A549 (cell line): ENCODE data around the gene RRBP1. TPM values are rescaled to one million over a fixed set of nuclear protein-coding genes. Genes with fewer than 3 reads are reported as not detected.
"Not testable (repeated sequence)": the region's sequence is repeated elsewhere in the genome, so short reads cannot be mapped to it uniquely, and the experiment has no call there.

Experiments
- ATAC-seq, 2 experiments: fragments of 200-7000 bp in 1 of 2; fragments of >200 bp in 1 of 2; cut with Nextera tagmentation in 1 of 2; cut with Tn5 transposase in 1 of 2; 3 replicates each; pipeline versions ENCODE4 v1.8.0 to v1.9.1; 2018 to 2020; ENCODE audit warnings: mild to moderate bottlenecking in 1 of 2, moderate library complexity in 1 of 2
- CTCF ChIA-PET: fragments of 300-600 bp; sonication (Branson Sonifier 250); formaldehyde crosslinking; extraction: SDS; loops from one replicate; lab custom pipeline; 2021; ENCODE audit warnings: antibody characterized with exemption, inconsistent platforms; lab: Yijun Ruan, JAX
- POLR2A ChIA-PET: fragments of 350-600 bp; formaldehyde crosslinking; extraction: SDS; loops from one replicate; lab custom pipeline; 2021; ENCODE audit warnings: antibody characterized with exemption, inconsistent platforms; lab: Yijun Ruan, JAX
- DNase-seq, 2 experiments: peaks; one replicate each; pipeline versions ENCODE4 v3.0.0 to v3.0.0-alpha.2; 2011 to 2016; ENCODE audit warnings: low read depth in 1 of 2, low spot score in 1 of 2
- FAIRE-seq: peaks from 2 replicates; lab custom pipeline; 2011; peaks lifted over from hg19 to GRCh38; lab: Jason Lieb, UNC
- H3K27ac ChIP-seq, 2 experiments: fragments of >200 bp; sonication (Bioruptor Twin); formaldehyde crosslinking; 3 replicates each; pipeline ENCODE4 v1.5.1; 2016 to 2017
- H3K4me1 ChIP-seq: fragments of >200 bp; sonication (Bioruptor Twin); formaldehyde crosslinking; 3 replicates; pipeline ENCODE4 v1.6.1; 2016
- H3K4me2 ChIP-seq: fragments of >200 bp; sonication (Bioruptor Twin); formaldehyde crosslinking; 3 replicates; pipeline ENCODE4 v1.6.1; 2016
- H3K4me3 ChIP-seq: fragments of >200 bp; sonication (Bioruptor Twin); formaldehyde crosslinking; 3 replicates; pipeline ENCODE4 v1.5.1; 2016
- H3K9me3 ChIP-seq: fragments of >200 bp; sonication (Bioruptor Twin); formaldehyde crosslinking; 3 replicates; pipeline ENCODE4 v1.6.1; 2016
- CHD2 ChIP-seq: fragments of 150-350 bp; IDR thresholded peaks from 2 replicates; pipeline ENCODE4 v1.6.1; 2014; ENCODE audit warnings: low read length; ENCODE audit not compliant: partially characterized antibody
- EHF ChIP-seq: fragments of 250-450 bp; sonication (Bioruptor Pico); IDR thresholded peaks from 2 replicates; pipeline ENCODE4 v1.5.0; 2020; ENCODE audit warnings: mild to moderate bottlenecking
- ESRRA ChIP-seq: fragments of 150-350 bp; IDR thresholded peaks from 2 replicates; pipeline ENCODE4 v1.6.1; 2014; ENCODE audit warnings: mild to moderate bottlenecking, low read length, borderline replicate concordance
- FOXS1 ChIP-seq: fragments of 250-450 bp; sonication (Bioruptor Pico); IDR thresholded peaks from 2 replicates; pipeline ENCODE4 v1.5.0; 2020; ENCODE audit warnings: mild to moderate bottlenecking, moderate library complexity
- GATA3 ChIP-seq: IDR thresholded peaks from 2 replicates; pipeline ENCODE4 v1.6.1; 2012; ENCODE audit warnings: borderline replicate concordance
- HEYL ChIP-seq: fragments of 250-450 bp; sonication (Bioruptor Pico); IDR thresholded peaks from 2 replicates; pipeline ENCODE4 v1.8.0; 2021; ENCODE audit warnings: mild to moderate bottlenecking, moderate library complexity
- HOXA7 ChIP-seq: fragments of 250-450 bp; sonication (Bioruptor Pico); IDR thresholded peaks from 2 replicates; pipeline ENCODE4 v1.5.0; 2020; ENCODE audit warnings: mild to moderate bottlenecking, moderate library complexity
- HOXB5 ChIP-seq: fragments of 250-450 bp; sonication (Bioruptor Pico); IDR thresholded peaks from 2 replicates; pipeline ENCODE4 v1.5.0; 2020; ENCODE audit warnings: mild to moderate bottlenecking, moderate library complexity
- KDM5A ChIP-seq: fragments of 200-600 bp; sonication (generic); IDR thresholded peaks from 2 replicates; pipeline ENCODE4 v1.6.1; 2016; ENCODE audit warnings: antibody characterized with exemption, mild to moderate bottlenecking
- NPAS2 ChIP-seq: fragments of 250-450 bp; sonication (Bioruptor Pico); IDR thresholded peaks from 2 replicates; pipeline ENCODE4 v1.8.0; 2022; ENCODE audit warnings: mild to moderate bottlenecking, moderate library complexity, borderline replicate concordance
- NR3C1 ChIP-seq: fragments of >200 bp; sonication (Bioruptor Twin); formaldehyde crosslinking; IDR thresholded peaks from 3 replicates; pipeline ENCODE4 v1.6.1; 2017
- POLR2A ChIP-seq: IDR thresholded peaks from 2 replicates; pipeline ENCODE4 v1.6.1; 2012; ENCODE audit warnings: mild to moderate bottlenecking, low read length
- RAD21 ChIP-seq, 2 experiments: fragments of >200 bp in 1 of 2; sonication (Bioruptor Twin) in 1 of 2; formaldehyde crosslinking in 1 of 2; IDR thresholded peaks in 1 of 2; conservative IDR thresholded peaks in 1 of 2; 2 replicates in 1 of 2; 3 replicates in 1 of 2; pipeline ENCODE4 v1.6.1; 2012 to 2018; ENCODE audit warnings: inconsistent platforms in 1 of 2
- RARB ChIP-seq: fragments of 250-450 bp; sonication (Bioruptor Pico); IDR thresholded peaks from 2 replicates; pipeline ENCODE4 v1.8.0; 2021; ENCODE audit warnings: mild to moderate bottlenecking, moderate library complexity
- TP53 ChIP-seq: fragments of 250-450 bp; sonication (Bioruptor Pico); IDR thresholded peaks from 2 replicates; pipeline ENCODE4 v1.5.0; 2021; ENCODE audit warnings: mild to moderate bottlenecking, moderate library complexity
- USF2 ChIP-seq: fragments of 450-650 bp; IDR thresholded peaks from 2 replicates; pipeline ENCODE4 v1.6.1; 2014; ENCODE audit warnings: antibody characterized with exemption
- WGBS: methylation state at CpG from one replicate; pipeline ENCODE4 v1.1.6; 2017; ENCODE audit errors: missing lambda C conversion rate; 5-methylcytosine and 5-hydroxymethylcytosine counted together
- polyA plus RNA-seq, 4 experiments: library from polyadenylated mRNA; depleted of rRNA in 3 of 4; stranded (reverse); fragments of >200 nt; fragmentation: RNase III in 1 of 4; extraction: RNeasy Plus Mini Kit Qiagen cat#74134 plus additional on column Dnase treatment in 1 of 4; gene quantifications; 2 replicates in 3 of 4; 3 replicates in 1 of 4; pipeline ENCODE4 v1.2.3, GENCODE V29; 2011 to 2017
- TF ChIP-seq, protein P1 (sequence below): fragments of >200 bp; sonication (Bioruptor Twin); formaldehyde crosslinking; IDR thresholded peaks from 3 replicates; pipeline ENCODE4 v1.6.1; 2016

Gene RRBP1
- polyA plus RNA-seq, 2 of the 4 experiments (the other 2 are of a cell fraction), result 51.6 to 79.6 TPM

DNA sequence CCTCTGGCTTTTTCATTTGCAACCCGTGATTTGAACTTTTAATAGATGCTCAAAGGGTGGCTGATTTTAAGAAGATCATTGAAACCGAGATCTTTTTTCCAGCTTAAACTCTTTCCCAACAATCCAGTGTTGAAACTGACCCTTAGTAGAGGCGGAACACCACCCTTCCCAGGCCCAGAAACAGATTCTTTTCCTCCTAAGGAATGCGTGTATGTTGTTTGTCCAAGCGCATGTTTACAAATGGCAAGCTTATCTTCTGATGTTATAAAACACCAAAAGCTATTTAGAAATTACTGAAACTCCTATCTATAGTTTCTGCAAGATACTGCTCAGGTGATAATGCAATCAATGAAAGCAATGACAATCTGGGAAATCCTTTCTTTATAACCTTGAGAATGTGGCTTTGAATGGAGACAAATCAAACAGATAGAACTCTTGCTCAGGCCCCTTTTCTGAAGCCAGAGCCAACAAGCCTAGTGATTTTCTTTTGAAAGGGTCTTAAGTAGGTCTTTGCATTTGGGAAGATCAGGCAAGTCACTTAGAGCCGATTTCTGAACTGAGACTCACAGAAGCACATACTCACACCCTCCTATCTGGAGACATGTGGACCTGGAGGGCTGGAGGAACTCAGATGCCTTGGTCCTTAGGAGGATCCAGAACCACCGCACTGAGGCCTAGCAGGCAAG lies 26.8 kb upstream of the RRBP1 start (continued):
- TF ChIP-seq HOXA7 (CRISPR knock-in tag) (no peak), NPAS2 (no peak), NR3C1 (no peak), RAD21 (conservative IDR thresholded peaks at IDR 0.05 in 1 of 2, IDR thresholded peaks at IDR 0.05 in 1 of 2) (no peak), USF2 (no peak), RARB (CRISPR knock-in tag) (no peak), HOXB5 (no peak), HEYL (CRISPR knock-in tag) (no peak), FOXS1 (CRISPR knock-in tag) (no peak)
- TF ChIP-seq, protein P1, sequence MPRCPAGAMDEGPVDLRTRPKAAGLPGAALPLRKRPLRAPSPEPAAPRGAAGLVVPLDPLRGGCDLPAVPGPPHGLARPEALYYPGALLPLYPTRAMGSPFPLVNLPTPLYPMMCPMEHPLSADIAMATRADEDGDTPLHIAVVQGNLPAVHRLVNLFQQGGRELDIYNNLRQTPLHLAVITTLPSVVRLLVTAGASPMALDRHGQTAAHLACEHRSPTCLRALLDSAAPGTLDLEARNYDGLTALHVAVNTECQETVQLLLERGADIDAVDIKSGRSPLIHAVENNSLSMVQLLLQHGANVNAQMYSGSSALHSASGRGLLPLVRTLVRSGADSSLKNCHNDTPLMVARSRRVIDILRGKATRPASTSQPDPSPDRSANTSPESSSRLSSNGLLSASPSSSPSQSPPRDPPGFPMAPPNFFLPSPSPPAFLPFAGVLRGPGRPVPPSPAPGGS, result no peak

DNA sequence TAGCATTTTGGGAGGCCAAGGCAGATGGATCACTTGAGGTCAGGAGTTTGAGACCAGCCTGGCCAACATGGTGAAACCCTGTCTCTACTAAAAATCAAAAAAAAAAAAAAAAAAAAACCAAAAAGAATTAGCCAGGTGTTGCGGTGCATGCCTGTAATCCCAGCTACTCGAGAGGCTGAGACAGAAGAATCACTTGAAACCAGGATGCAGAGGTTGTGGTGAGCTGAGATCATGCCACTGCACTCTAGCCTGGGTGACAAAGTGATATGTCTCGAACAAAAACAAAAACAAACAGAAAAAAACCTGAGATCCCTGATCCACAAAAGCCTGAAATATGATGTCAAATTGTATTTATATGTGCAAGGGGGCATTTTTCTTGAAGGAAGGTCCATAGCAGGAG lies 25.9 kb upstream of the RRBP1 start:
- 66% methylated on average over 3 of the region's 3 CpGs for WGBS
- H3K4me3 ChIP-seq, DNase-seq, POLR2A ChIA-PET, H3K9me3 ChIP-seq, ATAC-seq, FAIRE-seq, H3K27ac ChIP-seq, H3K4me1 ChIP-seq, H3K4me2 ChIP-seq: not testable (repeated sequence)
- CTCF ChIA-PET, result interaction anchor here (1.2 kb wide), 1 partner anchor 26 kb away, joined by 4 read pairs; the partner anchor contains the start of gene RRBP1

GRCh38 chr20:17706632-17707031 lies 24.6 kb upstream of the RRBP1 start:
- Histone ChIP-seq H3K9me3 (no peaks in the 10 kb centered on the region), H3K4me1 (0 out of 3 replicates have a peak, but pooled peaks cover 4% of the 10 kb centered on the region), H3K4me3 (no peak overlapping the region), H3K4me2 (no peak overlapping the region), H3K27ac (no peak overlapping the region)
- no peak for ATAC-seq
- POLR2A ChIA-PET, result no interaction called here
- no peak for DNase-seq
- FAIRE-seq, result no peak
- CTCF ChIA-PET, result interaction anchor here (0.8 to 1.2 kb wide), 2 partner anchors 8 to 24 kb away, joined by 4 to 5 read pairs; partner anchors contain the start of gene RRBP1
- TF ChIP-seq HEYL (CRISPR knock-in tag), result no peak
- no peak for TF ChIP-seq FOXS1 (CRISPR knock-in tag)
- TF ChIP-seq USF2, result no peak
- TF ChIP-seq GATA3, result no peak
- 67% methylated on average over 3 of the region's 3 CpGs for WGBS

DNA sequence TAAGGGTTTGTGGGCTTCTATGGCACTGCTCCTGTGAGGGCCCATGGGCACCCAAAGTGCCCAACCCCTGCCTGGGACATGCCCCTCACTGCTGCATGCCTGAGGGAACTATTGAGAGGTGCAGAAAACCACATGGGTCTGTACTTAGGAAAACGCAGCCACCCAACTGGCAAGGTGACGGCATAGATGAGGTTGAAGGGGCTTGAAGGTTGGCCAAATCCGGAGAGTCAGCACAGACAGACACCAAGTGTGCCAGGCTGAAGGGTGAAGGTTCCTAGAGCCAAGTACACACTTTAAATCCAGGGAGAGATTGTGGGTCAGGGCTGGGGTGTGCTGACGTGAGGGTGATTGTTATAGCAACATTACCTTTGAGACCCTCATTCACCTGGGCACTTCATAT lies 23.9 kb upstream of the RRBP1 start:
- TF ChIP-seq ESRRA, result no peak
- TF ChIP-seq TP53 (CRISPR knock-in tag), result no peak
- TF ChIP-seq KDM5A, result no peak
- no peak for TF ChIP-seq POLR2A
- TF ChIP-seq FOXS1 (CRISPR knock-in tag), result no peak
- no peak for TF ChIP-seq CHD2
- TF ChIP-seq EHF (CRISPR knock-in tag), result no peak
- POLR2A ChIA-PET, result no interaction called here
- Histone ChIP-seq H3K4me2 (no peak overlapping the region), H3K27ac (no peak overlapping the region), H3K4me3 (no peak overlapping the region), H3K9me3 (no peaks in the 10 kb centered on the region), H3K4me1 (0 out of 3 replicates have a peak, but pooled peaks cover 4% of the 10 kb centered on the region)
- FAIRE-seq (no peak), DNase-seq (no peak), ATAC-seq (no peak)
- 56% methylated on average over 4 of the region's 4 CpGs for WGBS
- CTCF ChIA-PET, result no interaction called here
